K562 (cell line): ENCODE measurements around the gene POMT1. TPM values are rescaled to one million over a fixed set of nuclear protein-coding genes. Genes with fewer than 3 reads are reported as not detected.

Experiments used
- ATAC-seq: fragments of 200-7000 bp; cut with Tn5 transposase; 3 replicates; pipeline ENCODE4 v1.9.1; 2020; ENCODE audit warnings: moderate library complexity
- BruUV-seq: library from RNA; stranded (reverse); fragments of 400-500 nt; replicated peaks from 2 replicates; lab custom pipeline; 2021; lab: Mats Ljungman, UMichigan
- CTCF ChIA-PET: fragments of 300-600 bp; formaldehyde crosslinking; extraction: SDS; loops from one replicate; lab custom pipeline; 2021; ENCODE audit warnings: low intra/inter-chr PET ratio; lab: Yijun Ruan, JAX
- POLR2A ChIA-PET: fragments of 300-600, 350-650 bp; sonication (Branson Sonifier 250); formaldehyde crosslinking; extraction: SDS; loops from one replicate; lab custom pipeline; 2021; ENCODE audit warnings: antibody characterized with exemption, inconsistent platforms; lab: Yijun Ruan, JAX
- DNase-seq, 4 experiments: peaks; one replicate each; pipeline versions ENCODE4 v3.0.0 to v3.0.0-alpha.2; 2011 to 2018; ENCODE audit warnings: low spot score in 3 of 4, mixed read lengths in 3 of 4; ENCODE audit errors: extremely low read depth in 1 of 4
- FAIRE-seq: peaks from 2 replicates; lab custom pipeline; 2011; peaks lifted over from hg19 to GRCh38; lab: Jason Lieb, UNC
- H2AFZ ChIP-seq: 2 replicates; pipeline ENCODE4 v1.6.0; 2011; ENCODE audit warnings: low read depth, low read length, control low read depth, inconsistent platforms
- H3K27ac ChIP-seq: fragments of 200-600 bp; 3 replicates; pipeline ENCODE4 v1.8.0; 2011; ENCODE audit warnings: low read depth, mild to moderate bottlenecking, control low read depth, inconsistent platforms, low read length, moderate library complexity, mixed read lengths; ENCODE audit errors: extremely low read depth
- H3K27me3 ChIP-seq, 2 experiments: fragments of 300-600 bp in 1 of 2; 2 replicates in 1 of 2; 3 replicates in 1 of 2; pipeline versions ENCODE4 v1.6.0 to v1.8.0; 2011; ENCODE audit warnings: inconsistent platforms in 2 of 2, low read length in 2 of 2, mild to moderate bottlenecking in 1 of 2, mixed read lengths in 1 of 2, moderate library complexity in 1 of 2; ENCODE audit not compliant: control insufficient read depth in 2 of 2, insufficient read depth in 2 of 2
- H3K36me3 ChIP-seq: fragments of 300-600 bp; 3 replicates; pipeline ENCODE4 v1.8.0; 2011; ENCODE audit warnings: mild to moderate bottlenecking, low read length, inconsistent platforms; ENCODE audit not compliant: control insufficient read depth, insufficient read depth
- H3K4me1 ChIP-seq, 2 experiments: fragments of 200-600 bp in 1 of 2; replicated peaks in 1 of 2; 2 replicates in 1 of 2; 3 replicates in 1 of 2; pipeline versions ENCODE4 v1.5.1 to v1.8.0; 2011; ENCODE audit warnings: inconsistent platforms in 2 of 2, low read length in 2 of 2, mild to moderate bottlenecking in 1 of 2, mixed read lengths in 1 of 2, moderate library complexity in 1 of 2; ENCODE audit not compliant: control insufficient read depth in 2 of 2, insufficient read depth in 2 of 2
- H3K4me2 ChIP-seq: 2 replicates; pipeline ENCODE4 v1.6.1; 2011; ENCODE audit warnings: low read length, control low read depth, inconsistent platforms, mixed read lengths; ENCODE audit not compliant: insufficient read depth
- H3K4me3 ChIP-seq: fragments of 200-600 bp; sonication (generic), shearing (Covaris generic); 2 replicates; pipeline ENCODE4 v1.5.1; 2016; ENCODE audit warnings: control low read depth, inconsistent platforms
- H3K79me2 ChIP-seq: fragments of 200-600 bp; 3 replicates; pipeline ENCODE4 v1.8.0; 2011; ENCODE audit warnings: low read length, inconsistent platforms; ENCODE audit not compliant: control insufficient read depth, insufficient read depth
- H3K9ac ChIP-seq, 2 experiments: 2 replicates each; pipeline versions ENCODE4 v1.6.0 to v1.6.1; 2011; ENCODE audit warnings: low read depth in 2 of 2, low read length in 2 of 2, control low read depth in 1 of 2, inconsistent platforms in 1 of 2, mild to moderate bottlenecking in 1 of 2, mixed read lengths in 1 of 2; ENCODE audit not compliant: insufficient read depth in 1 of 2
- H3K9me1 ChIP-seq: one replicate; pipeline ENCODE4 v1.6.0; 2011; ENCODE audit warnings: inconsistent platforms, mild to moderate bottlenecking, low read length, moderate library complexity; ENCODE audit not compliant: control insufficient read depth, insufficient read depth
- H3K9me3 ChIP-seq: replicated peaks from 2 replicates; pipeline ENCODE4 v1.5.1; 2011; ENCODE audit warnings: low read depth, low read length, inconsistent platforms; ENCODE audit not compliant: control insufficient read depth, insufficient read depth
- H4K20me1 ChIP-seq: replicated peaks from 2 replicates; pipeline ENCODE4 v1.6.1; 2011; ENCODE audit warnings: low read length, inconsistent platforms, mixed read lengths; ENCODE audit not compliant: control insufficient read depth, insufficient read depth
- BCL6 ChIP-seq: fragments of 250-450 bp; sonication (Bioruptor Pico); IDR thresholded peaks from 2 replicates; pipeline ENCODE4 v1.4.0; 2020
- POLR2A ChIP-seq: fragments of 450-650 bp; conservative IDR thresholded peaks from 2 replicates; pipeline ENCODE4 v1.6.1; 2016
- RNF2 ChIP-seq: sonication (generic); IDR thresholded peaks from 2 replicates; pipeline ENCODE4 v1.6.1; 2016
- SLC30A9 ChIP-seq: fragments of 250-450 bp; sonication (Bioruptor Pico); IDR thresholded peaks from 2 replicates; pipeline ENCODE4 v1.8.0; 2022; ENCODE audit warnings: mild to moderate bottlenecking, moderate library complexity
- SMARCE1 ChIP-seq: fragments of 450-650 bp; IDR thresholded peaks from 2 replicates; pipeline ENCODE4 v1.7.1; 2016; ENCODE audit warnings: mild to moderate bottlenecking
- ZNF316 ChIP-seq: fragments of 450-650 bp; IDR thresholded peaks from 2 replicates; pipeline ENCODE4 v1.6.1; 2016
- ZNF354B ChIP-seq: fragments of 250-450 bp; sonication (Bioruptor Pico); IDR thresholded peaks from 2 replicates; pipeline ENCODE4 v1.4.0; 2020
- ZNF764 ChIP-seq: fragments of 250-450 bp; sonication (Bioruptor Pico); IDR thresholded peaks from 2 replicates; pipeline ENCODE4 v1.4.0; 2020; ENCODE audit warnings: low read depth, mild to moderate bottlenecking, moderate library complexity
- ZNF785 ChIP-seq: fragments of 250-450 bp; sonication (Bioruptor Pico); IDR thresholded peaks from 2 replicates; pipeline ENCODE4 v1.4.0; 2020; ENCODE audit warnings: mild to moderate bottlenecking
- WGBS: fragments of 100-300 bp; shearing (Covaris generic); methylation state at CpG from one replicate; pipeline ENCODE4 v1.1.6; 2016; ENCODE audit warnings: low coverage, mixed read lengths; ENCODE audit not compliant: insufficient coverage; ENCODE audit errors: missing lambda C conversion rate; 5-methylcytosine and 5-hydroxymethylcytosine counted together
- in situ Hi-C: fragments of 300-500 bp; cut with MboI; formaldehyde crosslinking; loops from 4 replicates; pipeline ENCODE4 v1.15.0; 2018; ENCODE audit warnings: inconsistent platforms, mixed read lengths
- intact Hi-C: fragments of 100-400 bp; cut with micrococcal nuclease; formaldehyde crosslinking; loops from 2 replicates; pipeline ENCODE4 v1.14.2; 2022
- polyA plus RNA-seq, 8 experiments: library from polyadenylated mRNA; depleted of rRNA in 4 of 8; stranded (reverse) in 5 of 8; unstranded in 3 of 8; fragments of >200 nt; fragmentation: Nextera tagmentation in 2 of 8; fragmentation: Illumina TruSeq in 1 of 8; extraction: Ambion mirVana in 2 of 8; extraction: Trizol in 1 of 8; gene quantifications; 2 replicates each; pipeline versions ENCODE4 v1.2.1 to v1.2.3, GENCODE V29; 2011 to 2014; ENCODE audit warnings: inconsistent platforms in 1 of 8, missing spikeins in 1 of 8
- total RNA-seq, 7 experiments: library from RNA; depleted of rRNA in 6 of 7; stranded (reverse); fragments of >200 nt in 6 of 7; fragmentation: Illumina TruSeq in 2 of 7; extraction: Trizol in 2 of 7; gene quantifications; 2 replicates each; pipeline versions ENCODE4 v1.2.1 to v1.2.3, GENCODE V29; 2011 to 2021; ENCODE audit warnings: low replicate concordance in 1 of 7

Gene POMT1
- total and polyA plus RNA-seq, 9 of the 15 experiments (the other 6 are each of a cell fraction or from before 2014, with no cell fraction given), result 1.8 to 23.5 (median 14.6) TPM

DNA sequence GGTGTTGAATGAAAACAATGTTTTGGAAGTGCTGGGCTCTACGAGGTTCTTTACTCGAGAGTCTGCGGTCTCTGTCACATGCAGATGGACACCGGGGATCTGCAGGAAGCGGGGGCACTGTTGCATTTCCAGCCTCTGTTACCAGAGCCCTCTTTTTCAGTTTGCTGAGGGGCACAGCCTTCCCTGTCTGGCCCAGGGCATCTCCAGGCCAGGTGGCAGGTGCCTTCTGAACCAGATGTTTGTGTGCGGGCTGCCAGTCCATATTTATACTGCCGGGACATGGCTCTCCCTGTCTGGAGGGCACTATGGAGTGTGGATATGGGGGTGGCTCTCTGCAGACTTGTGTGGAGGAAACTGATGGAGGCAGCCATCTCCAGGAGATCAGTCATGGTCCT is 18.7 kb upstream of the POMT1 start:
- peaks cover 8% of the 10 kb centered on the region for H4K20me1 ChIP-seq
- no peaks in the 10 kb centered on the region for H3K4me1 ChIP-seq
- WGBS, result 96% methylated on average over 7 of the region's 7 CpGs
- H3K36me3 ChIP-seq, result peaks cover 96% of the 10 kb centered on the region
- in situ Hi-C loops, result no loop called here
- no peak overlapping the region for H3K4me3 ChIP-seq
- H3K27ac ChIP-seq, result no peak overlapping the region
- TF ChIP-seq ZNF785 (no peak), RNF2 (no peak), POLR2A (no peak), SMARCE1 (no peak), SLC30A9 (CRISPR knock-in tag) (no peak), ZNF354B (CRISPR knock-in tag) (no peak), ZNF316 (no peak), BCL6 (CRISPR knock-in tag) (no peak), ZNF764 (CRISPR knock-in tag) (no peak)
- TF ChIP-seq, all 486 proteins: peak for 0
- POLR2A ChIA-PET, result interaction anchor here (0.6 to 1.2 kb wide), 2 partner anchors 108 to 110 kb away, joined by 3 read pairs; no protein-coding TSS in a partner anchor
- Histone ChIP-seq H3K4me2 (no peak overlapping the region), H3K27me3 (no peaks in the 10 kb centered on the region), H3K9ac (no peak overlapping the region), H2AFZ (no peak overlapping the region), H3K79me2 (no peaks in the 10 kb centered on the region), H3K9me1 (peaks cover 4% of the 10 kb centered on the region), H3K9me3 (no peaks in the 10 kb centered on the region)
- CTCF ChIA-PET, result no interaction called here
- ATAC-seq (no peak), DNase-seq (no peak), FAIRE-seq (no peak)
- intact Hi-C loops, result no loop called here
- no TSS peak for BruUV-seq
